WERI-Rb-1 (cell line): Measurements from ENCODE around the gene EEF1A1.
"Not testable (repeated sequence)": the region's sequence is repeated elsewhere in the genome, so short reads cannot be mapped to it uniquely, and the experiment has no call there.

ENCODE experiments used
- DNase-seq: peaks from one replicate; pipeline ENCODE4 v3.0.0-alpha.2; 2020
- H3K27ac ChIP-seq: fragments of 250-450 bp; sonication (Bioruptor Pico); 2 replicates; pipeline ENCODE4 v1.5.1; 2020; ENCODE audit warnings: mild to moderate bottlenecking, moderate library complexity
- H3K27me3 ChIP-seq: fragments of 250-450 bp; sonication (Bioruptor Pico); 2 replicates; pipeline ENCODE4 v1.5.1; 2021; ENCODE audit warnings: mild to moderate bottlenecking, low read depth, moderate library complexity; ENCODE audit not compliant: insufficient read depth, severe bottlenecking
- H3K36me3 ChIP-seq: fragments of 250-450 bp; sonication (Bioruptor Pico); 2 replicates; pipeline ENCODE4 v1.5.1; 2020; ENCODE audit warnings: mild to moderate bottlenecking, moderate library complexity
- H3K4me3 ChIP-seq: 2 replicates; pipeline ENCODE4 v1.5.1; 2011; ENCODE audit warnings: low read depth, mild to moderate bottlenecking, control low read depth, low read length
- H3K9me3 ChIP-seq: fragments of 250-450 bp; sonication (Bioruptor Pico); 2 replicates; pipeline ENCODE4 v1.5.1; 2021; ENCODE audit warnings: mild to moderate bottlenecking, moderate library complexity; ENCODE audit not compliant: severe bottlenecking
- TF ChIP-seq, protein P1 (sequence below): IDR thresholded peaks from 2 replicates; pipeline ENCODE4 v1.5.1; 2011; ENCODE audit warnings: low read depth, mild to moderate bottlenecking, control low read depth, inconsistent platforms, low read length

Gene EEF1A1

DNA sequence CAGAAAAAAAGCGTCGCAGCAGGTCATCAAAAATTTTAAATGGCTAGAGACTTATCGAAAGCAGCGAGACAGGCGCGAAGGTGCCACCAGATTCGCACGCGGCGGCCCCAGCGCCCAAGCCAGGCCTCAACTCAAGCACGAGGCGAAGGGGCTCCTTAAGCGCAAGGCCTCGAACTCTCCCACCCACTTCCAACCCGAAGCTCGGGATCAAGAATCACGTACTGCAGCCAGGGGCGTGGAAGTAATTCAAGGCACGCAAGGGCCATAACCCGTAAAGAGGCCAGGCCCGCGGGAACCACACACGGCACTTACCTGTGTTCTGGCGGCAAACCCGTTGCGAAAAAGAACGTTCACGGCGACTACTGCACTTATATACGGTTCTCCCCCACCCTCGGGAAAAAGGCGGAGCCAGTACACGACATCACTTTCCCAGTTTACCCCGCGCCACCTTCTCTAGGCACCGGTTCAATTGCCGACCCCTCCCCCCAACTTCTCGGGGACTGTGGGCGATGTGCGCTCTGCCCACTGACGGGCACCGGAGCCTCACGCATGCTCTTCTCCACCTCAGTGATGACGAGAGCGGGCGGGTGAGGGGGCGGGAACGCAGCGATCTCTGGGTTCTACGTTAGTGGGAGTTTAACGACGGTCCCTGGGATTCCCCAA is at the start of gene EEF1A1:
Gene EEF1A1, minus strand, starts transcription at position 345 of the 663 bp plus-strand sequence. CDS start 1,006 bp downstream, outside the sequence.
- Histone ChIP-seq H3K36me3 (peaks cover 49% of the 10 kb centered on the region), H3K9me3 (no peaks in the 10 kb centered on the region), H3K4me3 (peak within 1 kb of the TSS; percentile 86), H3K27me3 (no peaks in the 10 kb centered on the region), H3K27ac (peak within 1 kb of the TSS; percentile 98)
- TF ChIP-seq, protein P1, sequence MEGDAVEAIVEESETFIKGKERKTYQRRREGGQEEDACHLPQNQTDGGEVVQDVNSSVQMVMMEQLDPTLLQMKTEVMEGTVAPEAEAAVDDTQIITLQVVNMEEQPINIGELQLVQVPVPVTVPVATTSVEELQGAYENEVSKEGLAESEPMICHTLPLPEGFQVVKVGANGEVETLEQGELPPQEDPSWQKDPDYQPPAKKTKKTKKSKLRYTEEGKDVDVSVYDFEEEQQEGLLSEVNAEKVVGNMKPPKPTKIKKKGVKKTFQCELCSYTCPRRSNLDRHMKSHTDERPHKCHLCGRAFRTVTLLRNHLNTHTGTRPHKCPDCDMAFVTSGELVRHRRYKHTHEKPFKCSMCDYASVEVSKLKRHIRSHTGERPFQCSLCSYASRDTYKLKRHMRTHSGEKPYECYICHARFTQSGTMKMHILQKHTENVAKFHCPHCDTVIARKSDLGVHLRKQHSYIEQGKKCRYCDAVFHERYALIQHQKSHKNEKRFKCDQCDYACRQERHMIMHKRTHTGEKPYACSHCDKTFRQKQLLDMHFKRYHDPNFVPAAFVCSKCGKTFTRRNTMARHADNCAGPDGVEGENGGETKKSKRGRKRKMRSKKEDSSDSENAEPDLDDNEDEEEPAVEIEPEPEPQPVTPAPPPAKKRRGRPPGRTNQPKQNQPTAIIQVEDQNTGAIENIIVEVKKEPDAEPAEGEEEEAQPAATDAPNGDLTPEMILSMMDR, result no peak
- peak; percentile 99 for DNase-seq

DNA sequence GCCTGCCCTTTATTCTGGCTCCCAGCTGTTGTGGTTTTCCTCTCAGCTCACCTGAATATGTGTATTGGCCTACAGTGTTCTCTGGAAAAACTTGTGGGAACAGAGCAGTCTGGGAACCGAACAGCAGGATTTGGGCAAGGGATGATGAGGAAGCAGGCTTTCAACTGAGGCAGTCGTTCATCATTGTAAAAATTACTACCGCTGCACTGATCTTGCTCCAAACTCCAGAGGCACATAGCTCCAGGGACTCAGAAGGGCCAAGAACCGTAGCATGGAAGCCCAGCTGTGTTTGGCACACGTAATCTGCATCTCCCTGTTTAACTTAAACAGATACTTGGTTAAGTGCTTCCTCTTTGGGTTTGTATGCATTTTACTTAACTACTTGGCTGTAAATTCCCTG is 48.3 kb upstream of the EEF1A1 start:
- H3K27me3 ChIP-seq, result no peaks in the 10 kb centered on the region
- TF ChIP-seq, protein P1, result no peak
- no peak for DNase-seq
- H3K4me3 ChIP-seq, result no peak overlapping the region
- H3K9me3 ChIP-seq, result no peaks in the 10 kb centered on the region
- no peak overlapping the region for H3K27ac ChIP-seq
- no peaks in the 10 kb centered on the region for H3K36me3 ChIP-seq

DNA sequence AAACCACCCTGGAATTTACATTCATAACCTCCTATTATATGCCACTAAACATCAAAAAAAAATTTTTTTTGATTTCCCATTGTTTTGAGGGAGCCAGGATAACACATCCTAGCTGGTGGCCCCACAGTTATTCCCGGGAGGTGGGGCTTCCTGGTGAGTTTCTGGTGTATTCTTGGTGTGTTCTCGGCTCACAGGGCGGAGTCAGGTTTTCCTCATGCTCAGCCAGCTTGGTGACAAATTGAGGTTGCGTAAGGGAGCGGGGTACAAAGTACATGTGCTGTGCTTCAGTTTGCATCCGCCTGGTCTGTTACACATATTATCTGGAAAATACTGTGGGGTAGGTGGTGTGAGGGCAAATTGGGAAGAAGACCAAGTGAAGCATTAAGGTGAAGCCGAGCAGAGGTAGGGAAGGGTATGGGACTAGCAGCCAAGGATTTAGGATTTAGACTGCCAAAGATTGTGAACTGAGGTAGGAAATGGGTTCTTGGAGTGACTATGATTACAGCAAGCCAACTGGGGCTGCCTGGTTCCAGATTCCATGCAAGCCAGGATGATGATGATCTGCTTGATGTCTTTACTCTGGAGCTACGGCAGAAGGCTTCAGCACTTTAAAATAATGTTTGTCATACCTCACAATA is 46.2 kb upstream of the EEF1A1 start:
- Histone ChIP-seq H3K4me3 (no peak overlapping the region), H3K36me3 (no peaks in the 10 kb centered on the region), H3K27me3 (no peaks in the 10 kb centered on the region), H3K27ac (no peak overlapping the region), H3K9me3 (no peaks in the 10 kb centered on the region)
- no peak for DNase-seq
- TF ChIP-seq, protein P1, result no peak

DNA sequence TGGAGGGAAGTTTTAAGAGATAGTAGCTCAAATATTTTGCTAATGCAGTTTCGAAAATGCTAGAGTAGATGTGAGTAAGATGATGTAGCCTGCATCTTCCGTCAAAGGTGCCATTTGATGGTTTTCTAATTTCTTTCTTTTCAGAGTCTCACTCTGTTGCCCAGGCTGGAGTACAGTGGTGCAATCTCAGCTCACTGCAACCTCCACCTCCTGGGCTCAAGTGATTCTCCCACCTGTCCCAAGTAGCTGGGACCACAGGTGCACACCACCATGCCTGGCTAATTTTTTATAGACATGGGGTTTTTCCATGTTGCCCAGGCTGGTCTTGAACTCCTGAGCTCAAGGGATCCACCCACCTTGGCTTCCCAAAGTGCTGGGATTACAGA is 45.6 kb upstream of the EEF1A1 start:
- H3K4me3 ChIP-seq, H3K36me3 ChIP-seq, DNase-seq, H3K27me3 ChIP-seq, H3K27ac ChIP-seq, H3K9me3 ChIP-seq: not testable (repeated sequence)

DNA sequence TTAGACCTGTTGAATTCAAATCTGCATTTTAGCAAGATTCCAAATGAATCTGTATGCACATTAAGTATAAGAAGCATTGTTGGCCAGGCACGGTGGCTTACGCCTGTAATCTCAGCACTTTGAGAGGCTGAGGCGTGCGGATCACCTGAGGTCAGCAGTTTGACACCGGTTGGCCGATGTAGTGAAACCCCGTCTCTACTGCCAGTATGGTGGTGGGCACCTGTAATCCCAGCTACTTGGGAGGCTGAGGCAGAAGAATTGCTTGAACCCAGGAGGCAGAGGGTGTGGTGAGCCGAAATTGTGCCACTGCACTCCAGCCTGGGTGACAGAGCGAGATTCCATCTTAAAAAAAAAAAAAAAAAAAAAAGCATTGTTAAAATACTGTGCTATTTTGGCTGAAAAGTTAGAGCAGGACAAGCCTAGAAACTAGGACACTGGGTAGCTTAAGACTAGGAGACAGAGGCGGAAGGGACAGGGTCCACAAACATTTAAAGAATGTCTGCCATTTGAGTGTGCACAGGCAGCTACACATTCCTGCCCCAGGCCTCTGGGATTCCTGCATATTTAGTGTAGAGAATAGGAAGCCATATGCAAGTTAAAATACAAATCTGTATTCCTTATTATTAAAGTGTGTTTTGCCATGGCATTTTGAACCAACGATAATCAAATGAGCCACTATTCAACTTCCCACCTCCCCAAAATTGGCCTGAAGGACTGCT is 45.1 kb upstream of the EEF1A1 start:
- DNase-seq, result no peak
- H3K27me3 ChIP-seq, result no peaks in the 10 kb centered on the region
- no peak overlapping the region for H3K4me3 ChIP-seq
- no peaks in the 10 kb centered on the region for H3K9me3 ChIP-seq
- H3K36me3 ChIP-seq, result no peaks in the 10 kb centered on the region
- H3K27ac ChIP-seq, result no peak overlapping the region
- TF ChIP-seq, protein P1, result no peak

DNA sequence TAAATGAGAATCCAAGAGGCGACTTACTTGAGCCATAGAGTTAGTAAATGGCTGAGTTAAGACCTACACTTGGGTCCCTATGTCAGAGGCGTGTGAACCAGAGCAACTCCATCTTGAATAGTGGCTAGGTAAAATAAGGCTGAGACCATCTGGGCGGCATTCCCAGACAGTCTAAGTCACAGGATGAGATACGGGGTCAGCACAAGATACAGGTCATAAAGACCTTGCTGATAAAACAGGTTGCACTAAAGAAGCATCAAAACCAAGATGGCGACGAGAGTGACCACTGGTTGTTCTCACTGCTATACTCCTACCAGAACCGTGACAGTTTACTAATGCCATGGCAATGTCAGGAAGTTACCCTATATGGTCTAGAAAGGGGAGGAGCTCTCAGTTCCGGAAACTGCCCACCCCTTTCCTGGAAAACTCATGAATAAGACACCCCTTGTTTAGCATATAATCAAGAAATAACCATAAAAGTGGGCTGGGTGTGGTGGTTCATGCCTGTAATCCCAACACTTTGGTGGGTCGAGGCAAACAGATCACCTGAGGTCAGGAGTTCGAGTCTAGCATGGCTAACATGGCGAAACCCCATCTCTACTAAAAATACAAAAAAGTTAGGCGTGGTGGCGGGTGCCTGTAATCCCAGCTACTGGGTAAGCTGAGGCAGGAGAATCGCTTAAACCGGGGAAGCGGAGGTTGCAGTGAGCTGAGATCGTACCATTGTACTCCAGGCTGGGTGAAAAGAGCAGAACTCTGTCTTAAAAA is 43.9 kb upstream of the EEF1A1 start:
- DNase-seq, result no peak
- no peak overlapping the region for H3K4me3 ChIP-seq
- no peaks in the 10 kb centered on the region for H3K9me3 ChIP-seq
- H3K27me3 ChIP-seq, result no peaks in the 10 kb centered on the region
- TF ChIP-seq, protein P1, result no peak
- no peaks in the 10 kb centered on the region for H3K36me3 ChIP-seq
- H3K27ac ChIP-seq, result no peak overlapping the region
